H1 (cell line): ENCODE results near the gene SYNJ2. TPM values are rescaled to one million over a fixed set of nuclear protein-coding genes. Genes with fewer than 3 reads are reported as not detected.

ENCODE experiments used
- CTCF ChIA-PET: fragments of 300-600 bp; sonication (Branson Sonifier 250); formaldehyde crosslinking; loops from one replicate; lab custom pipeline; 2021; ENCODE audit not compliant: partially characterized antibody; lab: Charles Lee
- POLR2A ChIA-PET: fragments of 300-600 bp; sonication (Branson Sonifier 250); formaldehyde crosslinking; loops from one replicate; lab custom pipeline; 2021; ENCODE audit warnings: inconsistent platforms; ENCODE audit not compliant: partially characterized antibody; lab: Charles Lee
- DNase-seq, 2 experiments: peaks; one replicate each; pipeline versions ENCODE4 v3.0.0 to v3.0.0-alpha.2; 2010 to 2022; ENCODE audit warnings: low spot score in 2 of 2, low read depth in 1 of 2, mixed read lengths in 1 of 2
- FAIRE-seq: peaks from 2 replicates; lab custom pipeline; 2011; peaks lifted over from hg19 to GRCh38; lab: Jason Lieb, UNC
- H2AFZ ChIP-seq: 2 replicates; pipeline ENCODE4 v1.8.1; 2012; ENCODE audit warnings: low read length, inconsistent platforms
- H2AK5ac ChIP-seq: 2 replicates; pipeline ENCODE4 v1.6.1; 2013; ENCODE audit warnings: low read depth, low read length
- H2BK120ac ChIP-seq: replicated peaks from 2 replicates; pipeline ENCODE3; 2013; ENCODE audit warnings: low read depth, low read length, inconsistent platforms
- H2BK12ac ChIP-seq: 2 replicates; pipeline ENCODE4 v1.6.1; 2013; ENCODE audit warnings: low read depth, low read length
- H2BK15ac ChIP-seq: 2 replicates; pipeline ENCODE4 v1.6.1; 2013; ENCODE audit warnings: low read length
- H2BK20ac ChIP-seq: 2 replicates; pipeline ENCODE4 v1.6.1; 2013; ENCODE audit warnings: low read length
- H2BK5ac ChIP-seq: 2 replicates; pipeline ENCODE4 v1.6.1; 2013; ENCODE audit warnings: low read depth, low read length
- H3K14ac ChIP-seq: 2 replicates; pipeline ENCODE4 v1.6.1; 2013; ENCODE audit warnings: inconsistent platforms; ENCODE audit not compliant: insufficient read length
- H3K18ac ChIP-seq: 2 replicates; pipeline ENCODE4 v1.6.1; 2013; ENCODE audit warnings: low read length; ENCODE audit errors: extremely low read depth
- H3K23ac ChIP-seq: 2 replicates; pipeline ENCODE4 v1.6.1; 2013; ENCODE audit warnings: inconsistent platforms; ENCODE audit not compliant: insufficient read length
- H3K23me2 ChIP-seq: 2 replicates; pipeline ENCODE4 v1.6.1; 2013; ENCODE audit warnings: low read depth, low read length
- H3K27ac ChIP-seq: 2 replicates; pipeline ENCODE4 v1.6.1; 2011; ENCODE audit warnings: low read depth, low read length, inconsistent platforms
- H3K27me3 ChIP-seq, 4 experiments: replicated peaks in 1 of 4; 1 replicate in 1 of 4; 2 replicates in 3 of 4; pipeline versions ENCODE4 v1.6.1 to v1.8.1; 2011 to 2013; ENCODE audit warnings: low read length in 3 of 4, mild to moderate bottlenecking in 3 of 4, inconsistent platforms in 2 of 4, mixed read lengths in 2 of 4, moderate library complexity in 1 of 4; ENCODE audit not compliant: control insufficient read depth in 3 of 4, insufficient read depth in 3 of 4; ENCODE audit errors: extremely low read depth in 1 of 4
- H3K36me3 ChIP-seq, 4 experiments: 2 replicates each; pipeline versions ENCODE4 v1.6.1 to v1.8.1; 2011 to 2013; ENCODE audit warnings: mild to moderate bottlenecking in 4 of 4, low read length in 3 of 4, moderate library complexity in 2 of 4, control low read depth in 1 of 4, inconsistent platforms in 1 of 4; ENCODE audit not compliant: insufficient read depth in 4 of 4, control insufficient read depth in 2 of 4
- H3K4ac ChIP-seq: replicated peaks from 2 replicates; pipeline ENCODE3; 2013; ENCODE audit warnings: low read length, low read depth, mixed read lengths, inconsistent platforms; ENCODE audit not compliant: insufficient read length
- H3K4me1 ChIP-seq, 4 experiments: replicated peaks in 1 of 4; 1 replicate in 1 of 4; 2 replicates in 3 of 4; pipeline versions ENCODE4 v1.6.1 to v1.8.1; 2011 to 2013; ENCODE audit warnings: low read length in 3 of 4, inconsistent platforms in 2 of 4, mixed read lengths in 1 of 4; ENCODE audit not compliant: insufficient read depth in 4 of 4, control insufficient read depth in 3 of 4
- H3K4me2 ChIP-seq, 2 experiments: 2 replicates each; pipeline versions ENCODE4 v1.6.1 to v1.8.1; 2011 to 2013; ENCODE audit warnings: low read depth in 2 of 2, low read length in 2 of 2, control low read depth in 1 of 2, inconsistent platforms in 1 of 2, mild to moderate bottlenecking in 1 of 2; ENCODE audit not compliant: insufficient read depth in 1 of 2
- H3K4me3 ChIP-seq, 4 experiments: fragments of 200-600, 300-600 bp in 1 of 4; sonication (generic), shearing (Covaris generic), sonication (Bioruptor Twin) in 1 of 4; 2 replicates each; pipeline versions ENCODE4 v1.5.1 to v1.8.1; 2011 to 2016; ENCODE audit warnings: low read length in 4 of 4, low read depth in 3 of 4, control low read depth in 2 of 4, inconsistent platforms in 2 of 4, mild to moderate bottlenecking in 2 of 4, mixed read lengths in 1 of 4, moderate library complexity in 1 of 4; ENCODE audit not compliant: insufficient read depth in 2 of 4; ENCODE audit errors: extremely low read depth in 1 of 4
- H3K56ac ChIP-seq: replicated peaks from 2 replicates; pipeline ENCODE3; 2013; ENCODE audit warnings: low read depth, mild to moderate bottlenecking, mixed read lengths, low read length, inconsistent platforms; ENCODE audit not compliant: insufficient read length
- H3K79me1 ChIP-seq: 2 replicates; pipeline ENCODE4 v1.6.1; 2013; ENCODE audit warnings: low read depth, low read length, control low read depth
- H3K79me2 ChIP-seq, 2 experiments: 2 replicates each; pipeline versions ENCODE4 v1.6.1 to v1.8.1; 2012 to 2013; ENCODE audit warnings: low read length in 2 of 2, mild to moderate bottlenecking in 2 of 2, inconsistent platforms in 1 of 2; ENCODE audit not compliant: insufficient read depth in 2 of 2, control insufficient read depth in 1 of 2
- H3K9ac ChIP-seq, 4 experiments: replicated peaks in 1 of 4; 1 replicate in 1 of 4; 2 replicates in 3 of 4; pipeline versions ENCODE4 v1.6.1 to v1.8.1; 2011 to 2013; ENCODE audit warnings: low read depth in 3 of 4, low read length in 3 of 4, control low read depth in 2 of 4, mild to moderate bottlenecking in 2 of 4, moderate library complexity in 2 of 4, inconsistent platforms in 1 of 4; ENCODE audit errors: extremely low read depth in 1 of 4
- H3K9me3 ChIP-seq, 2 experiments: 2 replicates each; pipeline versions ENCODE4 v1.6.1 to v1.8.1; 2012 to 2013; ENCODE audit warnings: mild to moderate bottlenecking in 2 of 2, moderate library complexity in 2 of 2, control low read depth in 1 of 2, inconsistent platforms in 1 of 2, low read depth in 1 of 2, low read length in 1 of 2, mixed read lengths in 1 of 2; ENCODE audit not compliant: insufficient read depth in 2 of 2
- H4K20me1 ChIP-seq, 2 experiments: replicated peaks in 1 of 2; 2 replicates each; pipeline versions ENCODE3 to v1.8.1; 2011 to 2013; ENCODE audit warnings: inconsistent platforms in 2 of 2, low read length in 2 of 2, mild to moderate bottlenecking in 1 of 2; ENCODE audit not compliant: insufficient read depth in 2 of 2, control insufficient read depth in 1 of 2
- H4K5ac ChIP-seq: 2 replicates; pipeline ENCODE4 v1.6.1; 2013; ENCODE audit warnings: low read length, low read depth, mixed read lengths, inconsistent platforms; ENCODE audit not compliant: insufficient read length
- H4K8ac ChIP-seq: 2 replicates; pipeline ENCODE4 v1.8.0; 2013; ENCODE audit warnings: mild to moderate bottlenecking, moderate library complexity, low read length, inconsistent platforms; ENCODE audit not compliant: insufficient read depth; ENCODE audit errors: extremely low read depth
- H4K91ac ChIP-seq: replicated peaks from 2 replicates; pipeline ENCODE3; 2013; ENCODE audit warnings: low read length, mixed read lengths, inconsistent platforms; ENCODE audit not compliant: insufficient read length
- ASH2L ChIP-seq: fragments of 200-600, 300-600 bp; sonication (generic); IDR thresholded peaks from one replicate; pipeline ENCODE4 v1.7.1; 2017; ENCODE audit warnings: low read length
- BCL11A ChIP-seq, 2 experiments: IDR thresholded peaks; one replicate each; pipeline ENCODE4 v1.6.1; 2011; ENCODE audit warnings: low read depth in 2 of 2, low read length in 2 of 2, mild to moderate bottlenecking in 2 of 2
- CREB1 ChIP-seq: IDR thresholded peaks from 2 replicates; pipeline ENCODE4 v1.6.1; 2012; ENCODE audit warnings: inconsistent platforms
- EGR1 ChIP-seq: IDR thresholded peaks from 2 replicates; pipeline ENCODE4 v1.6.1; 2011; ENCODE audit warnings: low read depth, low read length, borderline replicate concordance
- JUN ChIP-seq: IDR thresholded peaks from 2 replicates; pipeline ENCODE4 v1.6.1; 2011; ENCODE audit warnings: low read depth, mild to moderate bottlenecking, improper control_type of control experiment, low read length
- JUND ChIP-seq: IDR thresholded peaks from 2 replicates; pipeline ENCODE4 v1.6.1; 2011; ENCODE audit warnings: mild to moderate bottlenecking, improper control_type of control experiment, low read length
- NANOG ChIP-seq: IDR thresholded peaks from 2 replicates; pipeline ENCODE4 v1.6.1; 2011; ENCODE audit warnings: low read length, low read depth, mild to moderate bottlenecking, inconsistent platforms; ENCODE audit not compliant: insufficient read depth, poor library complexity, severe bottlenecking
- POLR2A ChIP-seq, 2 experiments: IDR thresholded peaks; 1 replicate in 1 of 2; 2 replicates in 1 of 2; pipeline ENCODE4 v1.6.1; 2011; ENCODE audit warnings: low read depth in 2 of 2, low read length in 2 of 2, mild to moderate bottlenecking in 2 of 2; ENCODE audit errors: control extremely low read depth in 1 of 2
- RFX5 ChIP-seq: IDR thresholded peaks from 2 replicates; pipeline ENCODE4 v1.6.1; 2011; ENCODE audit warnings: low read depth, low read length, improper control_type of control experiment, borderline replicate concordance
- SIX5 ChIP-seq: IDR thresholded peaks from 2 replicates; pipeline ENCODE4 v1.6.1; 2011; ENCODE audit warnings: mild to moderate bottlenecking, low read depth, low read length
- YY1 ChIP-seq: IDR thresholded peaks from 2 replicates; pipeline ENCODE4 v1.6.1; 2011; ENCODE audit warnings: low read depth, mild to moderate bottlenecking, low read length
- ZNF274 ChIP-seq: IDR thresholded peaks from 2 replicates; pipeline ENCODE4 v1.7.0; 2012; ENCODE audit warnings: low read length, borderline replicate concordance; ENCODE audit errors: extremely low read depth
- WGBS, 2 experiments: shearing (Covaris generic) in 1 of 2; methylation state at CpG; one replicate each; pipeline versions ENCODE4 v1.1.6 to v1.1.7; 2013 to 2015; ENCODE audit warnings: low lambda C conversion rate in 2 of 2, mixed read lengths in 2 of 2, inconsistent platforms in 1 of 2, low coverage in 1 of 2, missing lambda C conversion rate in 1 of 2; ENCODE audit not compliant: insufficient replicate concordance in 2 of 2, insufficient coverage in 1 of 2, insufficient read length in 1 of 2; ENCODE audit errors: extremely low coverage in 1 of 2, missing lambda C conversion rate in 1 of 2; 5-methylcytosine and 5-hydroxymethylcytosine counted together
- polyA plus RNA-seq, 7 experiments: library from polyadenylated mRNA; depleted of rRNA in 3 of 7; stranded (reverse) in 5 of 7; unstranded in 2 of 7; fragments of >200 nt in 5 of 7; fragments of 200-250 nt in 2 of 7; gene quantifications; 1 replicate in 5 of 7; 2 replicates in 1 of 7; 4 replicates in 1 of 7; pipeline versions ENCODE4 v1.2.1 to v1.2.3, GENCODE V29; 2011 to 2013; ENCODE audit warnings: missing spikeins in 2 of 7, mixed read lengths in 2 of 7
- total RNA-seq: library from RNA; stranded (reverse); fragmentation: NEBNext Ultra II Directional; extraction: Animal tissue kit (Norgen Biotek cat#: 25700); gene quantifications from 2 replicates; pipeline ENCODE4 v1.2.1, GENCODE V29; 2021
- TF ChIP-seq, protein P1 (sequence below): IDR thresholded peaks from 2 replicates; pipeline ENCODE4 v1.6.1; 2012; ENCODE audit warnings: inconsistent platforms

SYNJ2 gene
- total and polyA plus RNA-seq, 2 of the 8 experiments (the other 6 are each of a cell fraction or from before 2014, with no cell fraction given): 3.7 to 13.9 TPM

DNA sequence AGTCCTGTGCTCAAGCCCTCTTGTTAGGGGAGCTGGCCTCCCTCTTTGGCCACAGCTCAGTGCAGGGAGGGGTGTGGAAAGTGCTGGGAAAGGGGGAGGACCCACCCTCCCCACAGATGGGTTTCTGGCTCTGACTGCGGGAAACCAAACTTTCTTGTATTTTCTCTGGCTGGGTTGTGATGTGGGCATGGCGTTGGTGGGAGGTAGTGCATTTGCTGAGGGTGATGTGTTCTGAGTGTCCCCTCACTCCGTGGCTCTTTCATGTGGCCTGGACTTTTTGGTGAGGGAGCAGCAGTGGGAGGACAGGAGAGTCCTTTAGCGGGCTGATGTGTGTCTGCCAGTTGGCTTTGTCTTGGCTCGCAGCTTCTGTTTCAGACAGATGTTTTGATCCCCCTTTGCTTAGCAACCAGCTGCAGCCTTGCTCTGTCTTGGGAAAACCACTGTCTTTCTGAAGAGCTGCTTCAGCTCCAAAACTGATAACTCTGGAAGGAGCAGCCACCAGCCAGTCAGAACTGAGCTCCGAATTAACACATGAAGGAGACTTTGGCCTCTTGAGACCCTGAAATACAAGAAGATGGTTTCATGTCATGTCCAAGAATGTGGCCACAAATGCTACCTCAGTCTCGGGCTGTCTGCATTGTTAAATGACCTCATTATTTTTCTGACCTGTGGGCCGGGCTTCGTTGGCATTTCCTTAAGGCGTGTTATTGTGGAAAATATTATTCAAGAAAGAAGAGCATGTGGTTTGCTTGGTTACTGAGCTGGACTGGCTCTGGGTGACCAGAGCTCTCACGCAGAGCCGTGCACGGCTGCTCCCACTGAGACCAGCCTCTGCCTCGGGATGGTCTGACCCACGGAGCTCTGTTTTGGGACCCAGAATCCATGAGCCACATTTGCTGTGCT, 21.5 kb downstream of the SYNJ2 start:
- no peak overlapping the region for H3K9ac ChIP-seq
- H2BK5ac ChIP-seq: 0 out of 2 replicates have a peak overlapping the region, but pooled peaks have one; percentile 54
- H2AFZ ChIP-seq: no peak overlapping the region
- H3K4me3 ChIP-seq: no peak overlapping the region
- H3K23ac ChIP-seq: no peak overlapping the region
- H2BK15ac ChIP-seq: no peak overlapping the region
- H3K4me2 ChIP-seq: 0 out of 4 replicates have a peak overlapping the region, but pooled peaks of 1 of the 2 experiments have one; percentile 9
- ChIA-PET CTCF (interaction anchor here (0.6 to 2.5 kb wide), 4 partner anchors 9 to 184 kb away, joined by 4 to 11 read pairs (median 8); no protein-coding TSS in a partner anchor), POLR2A (interaction anchor here (1.4 kb wide), 1 partner anchor 14 kb away, joined by 3 read pairs; no protein-coding TSS in a partner anchor)
- H3K4me1 ChIP-seq: peaks cover 4 to 15% (median 6%) of the 10 kb centered on the region in 4 experiments
- H4K8ac ChIP-seq: no peak overlapping the region
- H3K36me3 ChIP-seq: no peaks in the 10 kb centered on the region
- DNase-seq (no peak), FAIRE-seq (no peak)
- H3K14ac ChIP-seq: no peak overlapping the region
- peak overlapping the region; percentile 33; the same call in 1 of the 2 replicates for H3K18ac ChIP-seq
- H2BK12ac ChIP-seq: no peak overlapping the region
- peak overlapping the region; percentile 52 for H2BK120ac ChIP-seq
- H3K79me1 ChIP-seq: no peaks in the 10 kb centered on the region; the same call in 1 of the 2 replicates
- peak overlapping the region; percentile 84 for H4K91ac ChIP-seq
- no peaks in the 10 kb centered on the region for H3K23me2 ChIP-seq
- 86% methylated on average over 15 of the region's 15 CpGs; no CpG with 5 or more reads in 1 of the 2 experiments for WGBS, 2 experiments
- H3K79me2 ChIP-seq: no peaks in the 10 kb centered on the region
- no peak overlapping the region for H4K5ac ChIP-seq
- no peaks in the 10 kb centered on the region for H3K27me3 ChIP-seq
- H3K27ac ChIP-seq: no peak overlapping the region
- 0 out of 2 replicates have a peak overlapping the region, but pooled peaks have one; percentile 61 for H2BK20ac ChIP-seq
- no peaks in the 10 kb centered on the region for H4K20me1 ChIP-seq
- no peak overlapping the region for H2AK5ac ChIP-seq
- H3K9me3 ChIP-seq: no peaks in the 10 kb centered on the region
- H3K4ac ChIP-seq: no peak overlapping the region
- no peak overlapping the region for H3K56ac ChIP-seq
- TF ChIP-seq ZNF274 (no peak), ASH2L (no peak), JUN (no peak), JUND (no peak), CREB1 (no peak), NANOG (no peak), BCL11A (IDR thresholded peaks at IDR 0.05; ENCODE audit: low read depth in 2 of 2, low read length in 2 of 2) (no peak), RFX5 (no peak), YY1 (no peak), SIX5 (no peak), EGR1 (no peak), POLR2A (IDR thresholded peaks at IDR 0.05; ENCODE audit: control extremely low read depth in 1 of 2, low read depth in 2 of 2, low read length in 2 of 2) (no peak)
- TF ChIP-seq, protein P1, sequence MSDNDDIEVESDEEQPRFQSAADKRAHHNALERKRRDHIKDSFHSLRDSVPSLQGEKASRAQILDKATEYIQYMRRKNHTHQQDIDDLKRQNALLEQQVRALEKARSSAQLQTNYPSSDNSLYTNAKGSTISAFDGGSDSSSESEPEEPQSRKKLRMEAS: no peak
